ENCODE results near the gene CABLES2.

GRCh38 chr20:62428396-62429295 lies 21.6 kb upstream of the CABLES2 start:
- TF ChIP-seq, protein P1, sequence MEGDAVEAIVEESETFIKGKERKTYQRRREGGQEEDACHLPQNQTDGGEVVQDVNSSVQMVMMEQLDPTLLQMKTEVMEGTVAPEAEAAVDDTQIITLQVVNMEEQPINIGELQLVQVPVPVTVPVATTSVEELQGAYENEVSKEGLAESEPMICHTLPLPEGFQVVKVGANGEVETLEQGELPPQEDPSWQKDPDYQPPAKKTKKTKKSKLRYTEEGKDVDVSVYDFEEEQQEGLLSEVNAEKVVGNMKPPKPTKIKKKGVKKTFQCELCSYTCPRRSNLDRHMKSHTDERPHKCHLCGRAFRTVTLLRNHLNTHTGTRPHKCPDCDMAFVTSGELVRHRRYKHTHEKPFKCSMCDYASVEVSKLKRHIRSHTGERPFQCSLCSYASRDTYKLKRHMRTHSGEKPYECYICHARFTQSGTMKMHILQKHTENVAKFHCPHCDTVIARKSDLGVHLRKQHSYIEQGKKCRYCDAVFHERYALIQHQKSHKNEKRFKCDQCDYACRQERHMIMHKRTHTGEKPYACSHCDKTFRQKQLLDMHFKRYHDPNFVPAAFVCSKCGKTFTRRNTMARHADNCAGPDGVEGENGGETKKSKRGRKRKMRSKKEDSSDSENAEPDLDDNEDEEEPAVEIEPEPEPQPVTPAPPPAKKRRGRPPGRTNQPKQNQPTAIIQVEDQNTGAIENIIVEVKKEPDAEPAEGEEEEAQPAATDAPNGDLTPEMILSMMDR (IDR thresholded peaks at IDR 0.05) = no peak
- TF ChIP-seq POLR2A (IDR thresholded peaks at IDR 0.05) = no peak
